ENCODE results near the gene TUG1. TPM values are rescaled to one million over a fixed set of nuclear protein-coding genes. Genes with fewer than 3 reads are reported as not detected.

Gene TUG1
- total and polyA plus RNA-seq, 4 experiments from 2014 or later: 12.3 to 132 (median 74.9) TPM

- Histone ChIP-seq H3K27me3 (ENCODE audit: insufficient read depth, low read length) (no peaks in the 10 kb centered on the region), H3K9me3 (ENCODE audit: control insufficient read depth in 1 of 2, low read length in 2 of 2) (no peaks in the 10 kb centered on the region), H3K4me3 (ENCODE audit: low read length in 2 of 2) (no peak overlapping the region), H3K36me3 (ENCODE audit: insufficient read depth, low read length) (peaks cover 40% of the 10 kb centered on the region), H3K27ac (ENCODE audit: low read depth, low read length) (no peak overlapping the region), H3K4me1 (ENCODE audit: insufficient read depth, low read length) (peaks cover 16% of the 10 kb centered on the region)
- Mint-ChIP-seq H3K27me3 (no peaks in the 10 kb centered on the region), H3K4me1 (peaks cover 6 to 19% (median 13%) of the 10 kb centered on the region in 4 donors), H3K4me3 (no peak overlapping the region), H3K27ac (peak overlapping the region in 2 of 7 donors; percentile 72 to 74), H3K9me3 (no peaks in the 10 kb centered on the region), H3K36me3 (peaks cover 27 to 59% of the 10 kb centered on the region in 2 donors)
- intact Hi-C loops (cut with micrococcal nuclease): no loop called here
- DNase-seq: no peak
- POLR2A ChIA-PET (ENCODE audit: partially characterized antibody): no interaction called here
- CTCF ChIA-PET (ENCODE audit: partially characterized antibody): interaction anchor here (0.6 kb wide), 1 partner anchor 677 kb away, joined by 4 read pairs; no protein-coding TSS in a partner anchor
These were observed 43.4 kb upstream of the TUG1 start for GRCh38 chr22:30925667-30926066.

- intact Hi-C loops (cut with micrococcal nuclease): no loop called here
- Mint-ChIP-seq H3K27ac (peak overlapping the region in 4 of 7 donors; percentile 14 to 70 (median 44)), H3K4me3 (no peak overlapping the region), H3K36me3 (peaks cover 38 to 69% of the 10 kb centered on the region in 2 donors), H3K27me3 (no peaks in the 10 kb centered on the region), H3K9me3 (no peaks in the 10 kb centered on the region), H3K4me1 (peaks cover 9 to 21% (median 13%) of the 10 kb centered on the region in 4 donors)
- Histone ChIP-seq H3K27me3 (ENCODE audit: insufficient read depth, low read length) (no peaks in the 10 kb centered on the region), H3K4me1 (ENCODE audit: insufficient read depth, low read length) (peaks cover 6% of the 10 kb centered on the region), H3K4me3 (ENCODE audit: low read length in 2 of 2) (no peak overlapping the region), H3K27ac (ENCODE audit: low read depth, low read length) (no peak overlapping the region), H3K36me3 (ENCODE audit: insufficient read depth, low read length) (peaks cover 50% of the 10 kb centered on the region), H3K9me3 (ENCODE audit: control insufficient read depth in 1 of 2, low read length in 2 of 2) (no peaks in the 10 kb centered on the region)
- no peak for DNase-seq
- POLR2A ChIA-PET (ENCODE audit: partially characterized antibody): interaction anchor here (0.6 kb wide), 1 partner anchor 376 kb away, joined by 3 read pairs; no protein-coding TSS in a partner anchor
- CTCF ChIA-PET (ENCODE audit: partially characterized antibody): no interaction called here
These were observed 42.4 kb upstream of the TUG1 start for GRCh38 chr22:30926706-30927105.

GRCh38 chr22:30927806-30928205 is 41.3 kb upstream of the TUG1 start:
- peak overlapping the region in 3 of 7 donors; percentile 43 to 70 (median 55) for H3K27ac Mint-ChIP-seq
- no peaks in the 10 kb centered on the region for H3K9me3 ChIP-seq (ENCODE audit: control insufficient read depth in 1 of 2, low read length in 2 of 2)
- no peaks in the 10 kb centered on the region for H3K9me3 Mint-ChIP-seq
- peaks cover 61% of the 10 kb centered on the region for H3K36me3 ChIP-seq (ENCODE audit: insufficient read depth, low read length)
- no peaks in the 10 kb centered on the region for H3K27me3 Mint-ChIP-seq
- H3K4me1 Mint-ChIP-seq: peaks cover 11 to 21% (median 17%) of the 10 kb centered on the region in 4 donors
- H3K4me3 ChIP-seq (ENCODE audit: low read length in 2 of 2): no peak overlapping the region
- no peak for DNase-seq
- H3K4me1 ChIP-seq (ENCODE audit: insufficient read depth, low read length): peaks cover 4% of the 10 kb centered on the region
- ChIA-PET CTCF (ENCODE audit: partially characterized antibody) (no interaction called here), POLR2A (ENCODE audit: partially characterized antibody) (no interaction called here)
- H3K36me3 Mint-ChIP-seq: peaks cover 46 to 76% of the 10 kb centered on the region in 2 donors
- intact Hi-C loops (cut with micrococcal nuclease): no loop called here
- H3K27me3 ChIP-seq (ENCODE audit: insufficient read depth, low read length): no peaks in the 10 kb centered on the region
- H3K4me3 Mint-ChIP-seq: no peak overlapping the region
- H3K27ac ChIP-seq (ENCODE audit: low read depth, low read length): no peak overlapping the region

- no peak overlapping the region for H3K4me3 Mint-ChIP-seq
- DNase-seq: no peak
- no peaks in the 10 kb centered on the region for H3K27me3 ChIP-seq (ENCODE audit: insufficient read depth, low read length)
- no peak overlapping the region for H3K4me3 ChIP-seq (ENCODE audit: low read length in 2 of 2)
- H3K27ac ChIP-seq (ENCODE audit: low read depth, low read length): no peak overlapping the region
- no peaks in the 10 kb centered on the region for H3K27me3 Mint-ChIP-seq
- peaks cover 4% of the 10 kb centered on the region for H3K4me1 ChIP-seq (ENCODE audit: insufficient read depth, low read length)
- H3K36me3 ChIP-seq (ENCODE audit: insufficient read depth, low read length): peaks cover 67% of the 10 kb centered on the region
- peak overlapping the region in 3 of 7 donors; percentile 52 to 68 (median 55) for H3K27ac Mint-ChIP-seq
- H3K9me3 Mint-ChIP-seq: no peaks in the 10 kb centered on the region
- ChIA-PET POLR2A (ENCODE audit: partially characterized antibody) (interaction anchor here (2.1 kb wide), 1 partner anchor 12 kb away, joined by 12 read pairs; no protein-coding TSS in a partner anchor), CTCF (ENCODE audit: partially characterized antibody) (no interaction called here)
- intact Hi-C loops (cut with micrococcal nuclease): no loop called here
- peaks cover 51 to 82% of the 10 kb centered on the region in 2 donors for H3K36me3 Mint-ChIP-seq
- no peaks in the 10 kb centered on the region for H3K9me3 ChIP-seq (ENCODE audit: control insufficient read depth in 1 of 2, low read length in 2 of 2)
- peaks cover 12 to 22% (median 18%) of the 10 kb centered on the region in 4 donors for H3K4me1 Mint-ChIP-seq
These were observed 40.7 kb upstream of the TUG1 start for GRCh38 chr22:30928401-30928800.

- no peak for DNase-seq
- Histone ChIP-seq H3K36me3 (ENCODE audit: insufficient read depth, low read length) (peaks cover 85% of the 10 kb centered on the region), H3K4me1 (ENCODE audit: insufficient read depth, low read length) (peaks cover 4% of the 10 kb centered on the region), H3K9me3 (ENCODE audit: control insufficient read depth in 1 of 2, low read length in 2 of 2) (no peaks in the 10 kb centered on the region), H3K27me3 (ENCODE audit: insufficient read depth, low read length) (no peaks in the 10 kb centered on the region), H3K4me3 (ENCODE audit: low read length in 2 of 2) (no peak overlapping the region), H3K27ac (ENCODE audit: low read depth, low read length) (no peak overlapping the region)
- Mint-ChIP-seq H3K27me3 (no peaks in the 10 kb centered on the region), H3K4me3 (no peak overlapping the region), H3K4me1 (peaks cover 15 to 36% (median 30%) of the 10 kb centered on the region in 4 donors), H3K36me3 (peaks cover 66 to 86% of the 10 kb centered on the region in 2 donors), H3K27ac (peak overlapping the region; percentile 29 to 83 (median 52)), H3K9me3 (no peaks in the 10 kb centered on the region)
- POLR2A ChIA-PET (ENCODE audit: partially characterized antibody): interaction anchor here (1.2 to 2.1 kb wide), 2 partner anchors 10 to 40 kb away, joined by 3 to 12 read pairs; no protein-coding TSS in a partner anchor
- CTCF ChIA-PET (ENCODE audit: partially characterized antibody): interaction anchor here (0.6 to 2.7 kb wide), 7 partner anchors 8 to 155 kb away, joined by 3 to 14 read pairs (median 5); partner anchors contain the start of gene MORC2
- intact Hi-C loops (cut with micrococcal nuclease): no loop called here
These were observed 38.8 kb upstream of the TUG1 start for GRCh38 chr22:30930228-30930627.

- Mint-ChIP-seq H3K27me3 (no peaks in the 10 kb centered on the region), H3K27ac (peak overlapping the region; percentile 75 to 96 (median 89)), H3K4me3 (peak overlapping the region in 1 of 8 donors; percentile 20), H3K9me3 (no peaks in the 10 kb centered on the region), H3K36me3 (peaks cover 75 to 90% of the 10 kb centered on the region in 2 donors), H3K4me1 (peaks cover 23 to 49% (median 42%) of the 10 kb centered on the region in 4 donors)
- Histone ChIP-seq H3K27ac (ENCODE audit: low read depth, low read length) (peak overlapping the region; percentile 14), H3K4me3 (ENCODE audit: low read length in 2 of 2) (no peak overlapping the region), H3K36me3 (ENCODE audit: insufficient read depth, low read length) (peaks cover 92% of the 10 kb centered on the region), H3K27me3 (ENCODE audit: insufficient read depth, low read length) (no peaks in the 10 kb centered on the region), H3K4me1 (ENCODE audit: insufficient read depth, low read length) (peaks cover 19% of the 10 kb centered on the region), H3K9me3 (ENCODE audit: control insufficient read depth in 1 of 2, low read length in 2 of 2) (no peaks in the 10 kb centered on the region)
- CTCF ChIA-PET (ENCODE audit: partially characterized antibody): interaction anchor here (0.9 to 2.7 kb wide), 3 partner anchors 9 to 153 kb away, joined by 3 to 14 read pairs (median 5); no protein-coding TSS in a partner anchor
- POLR2A ChIA-PET (ENCODE audit: partially characterized antibody): interaction anchor here (0.5 to 2.2 kb wide), 3 partner anchors 8 to 9 kb away, joined by 3 to 11 read pairs (median 10); no protein-coding TSS in a partner anchor
- intact Hi-C loops (cut with micrococcal nuclease): no loop called here
- DNase-seq: no peak
These were observed 37.3 kb upstream of the TUG1 start for GRCh38 chr22:30931541-30932300.

- H3K27ac ChIP-seq (ENCODE audit: low read depth, low read length): peak overlapping the region; percentile 26
- H3K27ac Mint-ChIP-seq: peak overlapping the region in 5 of 7 donors; percentile 29 to 77 (median 75)
- DNase-seq: no peak
- H3K4me3 Mint-ChIP-seq: no peak overlapping the region
- H3K36me3 ChIP-seq (ENCODE audit: insufficient read depth, low read length): peaks cover 92% of the 10 kb centered on the region
- ChIA-PET POLR2A (ENCODE audit: partially characterized antibody) (interaction anchor here (0.5 to 2.2 kb wide), 4 partner anchors 7 to 14 kb away, joined by 3 to 11 read pairs (median 6); no protein-coding TSS in a partner anchor), CTCF (ENCODE audit: partially characterized antibody) (interaction anchor here (0.9 to 2.7 kb wide), 2 partner anchors 10 to 13 kb away, joined by 3 to 14 read pairs; no protein-coding TSS in a partner anchor)
- intact Hi-C loops (cut with micrococcal nuclease): no loop called here
- H3K4me1 Mint-ChIP-seq: peaks cover 28 to 57% (median 46%) of the 10 kb centered on the region in 4 donors
- no peaks in the 10 kb centered on the region for H3K27me3 ChIP-seq (ENCODE audit: insufficient read depth, low read length)
- H3K4me1 ChIP-seq (ENCODE audit: insufficient read depth, low read length): peaks cover 28% of the 10 kb centered on the region
- peaks cover 74 to 90% of the 10 kb centered on the region in 2 donors for H3K36me3 Mint-ChIP-seq
- H3K9me3 ChIP-seq (ENCODE audit: control insufficient read depth in 1 of 2, low read length in 2 of 2): no peaks in the 10 kb centered on the region
- no peaks in the 10 kb centered on the region for H3K27me3 Mint-ChIP-seq
- no peaks in the 10 kb centered on the region for H3K9me3 Mint-ChIP-seq
- no peak overlapping the region for H3K4me3 ChIP-seq (ENCODE audit: low read length in 2 of 2)
These were observed 36.4 kb upstream of the TUG1 start for GRCh38 chr22:30932661-30933060.
